Ishikawa (cell line): ENCODE data around the gene PELI2.

Source experiments
- CEBPB ChIP-seq: IDR thresholded peaks from 2 replicates; pipeline ENCODE4 v1.6.1; 2012
- CREB1 ChIP-seq: IDR thresholded peaks from 2 replicates; pipeline ENCODE4 v1.6.1; 2012; ENCODE audit warnings: low read depth
- EGR1 ChIP-seq: IDR thresholded peaks from 2 replicates; pipeline ENCODE4 v1.6.1; 2012
- EP300 ChIP-seq: IDR thresholded peaks from 2 replicates; pipeline ENCODE4 v1.6.1; 2012; ENCODE audit warnings: borderline replicate concordance
- FOXM1 ChIP-seq: IDR thresholded peaks from 2 replicates; pipeline ENCODE4 v1.6.1; 2012; ENCODE audit warnings: low read depth, borderline replicate concordance
- NFIC ChIP-seq: IDR thresholded peaks from 2 replicates; pipeline ENCODE4 v1.6.1; 2012
- RAD21 ChIP-seq: IDR thresholded peaks from 2 replicates; pipeline ENCODE4 v1.6.1; 2012; ENCODE audit warnings: low read depth
- REST ChIP-seq: IDR thresholded peaks from 2 replicates; pipeline ENCODE4 v1.6.1; 2012; ENCODE audit warnings: low read depth, mild to moderate bottlenecking
- TAF1 ChIP-seq: IDR thresholded peaks from 2 replicates; pipeline ENCODE4 v1.6.1; 2012; ENCODE audit warnings: low read depth, mild to moderate bottlenecking
- TCF12 ChIP-seq: IDR thresholded peaks from 2 replicates; pipeline ENCODE4 v1.6.1; 2012; ENCODE audit warnings: low read depth
- TEAD4 ChIP-seq: IDR thresholded peaks from 2 replicates; pipeline ENCODE4 v1.6.1; 2012
- USF1 ChIP-seq: IDR thresholded peaks from 2 replicates; pipeline ENCODE4 v1.6.1; 2012
- YY1 ChIP-seq: IDR thresholded peaks from 2 replicates; pipeline ENCODE4 v1.6.1; 2012; ENCODE audit warnings: low read depth
- ZBTB7A ChIP-seq: IDR thresholded peaks from 2 replicates; pipeline ENCODE4 v1.6.1; 2012; ENCODE audit warnings: low read depth
- TF ChIP-seq, protein P1 (sequence below): IDR thresholded peaks from 2 replicates; pipeline ENCODE4 v1.6.1; 2012

Gene PELI2

GRCh38 chr14:56107615-56108014 lies 10.6 kb upstream of the PELI2 start:
- TF ChIP-seq FOXM1 (no peak), CEBPB (no peak), NFIC (no peak)
- TF ChIP-seq, protein P1, sequence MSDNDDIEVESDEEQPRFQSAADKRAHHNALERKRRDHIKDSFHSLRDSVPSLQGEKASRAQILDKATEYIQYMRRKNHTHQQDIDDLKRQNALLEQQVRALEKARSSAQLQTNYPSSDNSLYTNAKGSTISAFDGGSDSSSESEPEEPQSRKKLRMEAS, result no peak

GRCh38 chr14:56108057-56108456 lies 10.2 kb upstream of the PELI2 start:
- no peak for TF ChIP-seq TAF1
- TF ChIP-seq, protein P1, result no peak
- no peak for TF ChIP-seq EGR1
- no peak for TF ChIP-seq USF1
- TF ChIP-seq EP300, result no peak
- TF ChIP-seq NFIC, result no peak
- TF ChIP-seq ZBTB7A, result no peak
- no peak for TF ChIP-seq YY1
- TF ChIP-seq TEAD4, result no peak
- TF ChIP-seq RAD21, result no peak
- no peak for TF ChIP-seq FOXM1

- TF ChIP-seq EGR1, result no peak
- no peak for TF ChIP-seq YY1
- no peak for TF ChIP-seq USF1
- TF ChIP-seq FOXM1, result no peak
- no peak for TF ChIP-seq RAD21
- no peak for TF ChIP-seq TCF12
- no peak for TF ChIP-seq EP300
- TF ChIP-seq, protein P1, result no peak
- TF ChIP-seq CEBPB, result no peak
- no peak for TF ChIP-seq NFIC
- TF ChIP-seq ZBTB7A, result no peak
- no peak for TF ChIP-seq CREB1
- TF ChIP-seq TEAD4, result no peak
- no peak for TF ChIP-seq REST
- TF ChIP-seq TAF1, result no peak
Measured at GRCh38 chr14:56112781-56113180, 5.4 kb upstream of the PELI2 start.

GRCh38 chr14:56115334-56115870 lies 2.8 kb upstream of the PELI2 start:
- TF ChIP-seq CEBPB (no peak), TEAD4 (no peak), ZBTB7A (no peak), RAD21 (no peak), EGR1 (no peak), CREB1 (no peak), TCF12 (no peak), TAF1 (no peak), USF1 (no peak), YY1 (no peak)
- TF ChIP-seq, protein P1, result no peak

GRCh38 chr14:56115976-56116893 lies 2.0 kb upstream of the PELI2 start:
- no peak for TF ChIP-seq TEAD4
- no peak for TF ChIP-seq TAF1
- TF ChIP-seq CREB1, result no peak
- TF ChIP-seq EP300, result no peak
- TF ChIP-seq, protein P1, result no peak

DNA sequence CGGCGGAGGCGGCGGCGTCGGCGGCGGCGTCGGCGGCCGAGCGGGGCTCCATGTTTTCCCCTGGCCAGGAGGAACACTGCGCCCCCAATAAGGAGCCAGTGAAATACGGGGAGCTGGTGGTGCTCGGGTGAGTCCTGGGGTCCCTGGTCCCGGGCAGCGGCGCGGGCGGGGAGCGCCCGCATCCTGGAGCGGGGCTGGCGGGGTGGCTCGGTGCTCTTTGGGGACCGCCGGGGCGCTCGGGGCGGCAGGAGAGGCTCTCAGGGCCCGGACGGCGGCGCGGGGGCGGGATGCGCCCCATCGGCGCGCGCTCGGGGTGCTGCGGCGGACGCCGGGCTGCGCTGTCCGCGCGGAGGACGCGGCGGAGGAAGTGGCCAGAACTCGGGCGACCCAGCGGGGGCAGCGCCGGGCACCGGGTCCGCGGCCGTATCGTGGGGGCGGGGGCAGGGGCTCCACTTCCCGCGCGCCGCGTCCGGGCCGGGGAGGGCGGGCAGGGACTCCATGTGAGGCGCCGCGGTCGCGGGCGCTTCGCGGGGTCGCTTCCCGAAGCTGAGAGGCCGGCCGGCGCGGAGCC lies 485 bp downstream of the PELI2 start:
- TF ChIP-seq, protein P1, result no peak
- TF ChIP-seq NFIC, result 0 out of 2 replicates have a peak, but pooled peaks have one; percentile 2
